ENCODE data around the gene SLC16A14. TPM values are rescaled to one million over a fixed set of nuclear protein-coding genes. Genes with fewer than 3 reads are reported as not detected.

SLC16A14 gene
- total RNA-seq, 1 experiment from 2014 or later: 3.2 TPM

DNA sequence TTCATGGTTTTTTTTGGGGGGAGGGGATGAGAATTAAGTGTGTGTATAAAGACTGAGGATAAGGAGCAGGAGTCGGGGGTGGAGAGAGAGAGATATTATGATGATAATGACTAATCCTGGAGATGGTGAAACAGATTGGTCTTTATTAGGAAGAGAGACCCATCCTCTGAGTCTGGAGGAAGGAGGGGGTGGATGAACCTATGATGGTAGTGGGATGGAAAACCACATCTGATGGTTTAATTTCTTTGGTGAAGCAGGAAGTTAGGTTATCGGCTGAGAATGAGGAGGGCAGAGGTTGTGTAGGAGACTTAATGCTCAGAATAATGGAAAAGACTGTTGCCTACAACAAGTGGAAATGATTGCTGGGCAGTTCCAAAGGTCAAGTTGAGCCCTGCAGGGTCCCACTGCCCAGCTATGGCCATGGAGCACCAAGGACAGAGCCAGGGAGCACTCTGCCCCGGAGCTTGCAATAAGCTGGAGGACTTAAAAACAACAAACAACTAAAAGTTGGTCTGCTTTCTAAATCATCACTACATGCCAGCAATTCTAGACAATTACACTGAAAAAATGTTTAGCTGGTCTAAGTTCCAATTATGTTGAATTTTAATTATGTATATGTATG, 7.9 kb downstream of the SLC16A14 start:
- Histone ChIP-seq H3K27me3 (ENCODE audit: control insufficient read depth, insufficient read depth, low read length) (no peaks in the 10 kb centered on the region), H3K9me3 (ENCODE audit: control insufficient read depth, insufficient read depth, low read depth, low read length) (no peaks in the 10 kb centered on the region), H3K27ac (ENCODE audit: low read length) (no peak overlapping the region), H3K36me3 (ENCODE audit: control insufficient read depth, insufficient read depth, low read length) (no peaks in the 10 kb centered on the region), H3K4me1 (ENCODE audit: control insufficient read depth, insufficient read depth, low read length) (no peaks in the 10 kb centered on the region), H3K4me3 (ENCODE audit: low read depth in 2 of 2, low read length in 2 of 2) (no peak overlapping the region)
- TF ChIP-seq, protein P1, sequence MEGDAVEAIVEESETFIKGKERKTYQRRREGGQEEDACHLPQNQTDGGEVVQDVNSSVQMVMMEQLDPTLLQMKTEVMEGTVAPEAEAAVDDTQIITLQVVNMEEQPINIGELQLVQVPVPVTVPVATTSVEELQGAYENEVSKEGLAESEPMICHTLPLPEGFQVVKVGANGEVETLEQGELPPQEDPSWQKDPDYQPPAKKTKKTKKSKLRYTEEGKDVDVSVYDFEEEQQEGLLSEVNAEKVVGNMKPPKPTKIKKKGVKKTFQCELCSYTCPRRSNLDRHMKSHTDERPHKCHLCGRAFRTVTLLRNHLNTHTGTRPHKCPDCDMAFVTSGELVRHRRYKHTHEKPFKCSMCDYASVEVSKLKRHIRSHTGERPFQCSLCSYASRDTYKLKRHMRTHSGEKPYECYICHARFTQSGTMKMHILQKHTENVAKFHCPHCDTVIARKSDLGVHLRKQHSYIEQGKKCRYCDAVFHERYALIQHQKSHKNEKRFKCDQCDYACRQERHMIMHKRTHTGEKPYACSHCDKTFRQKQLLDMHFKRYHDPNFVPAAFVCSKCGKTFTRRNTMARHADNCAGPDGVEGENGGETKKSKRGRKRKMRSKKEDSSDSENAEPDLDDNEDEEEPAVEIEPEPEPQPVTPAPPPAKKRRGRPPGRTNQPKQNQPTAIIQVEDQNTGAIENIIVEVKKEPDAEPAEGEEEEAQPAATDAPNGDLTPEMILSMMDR (IDR thresholded peaks at IDR 0.05): no peak
- TF ChIP-seq, protein P2, sequence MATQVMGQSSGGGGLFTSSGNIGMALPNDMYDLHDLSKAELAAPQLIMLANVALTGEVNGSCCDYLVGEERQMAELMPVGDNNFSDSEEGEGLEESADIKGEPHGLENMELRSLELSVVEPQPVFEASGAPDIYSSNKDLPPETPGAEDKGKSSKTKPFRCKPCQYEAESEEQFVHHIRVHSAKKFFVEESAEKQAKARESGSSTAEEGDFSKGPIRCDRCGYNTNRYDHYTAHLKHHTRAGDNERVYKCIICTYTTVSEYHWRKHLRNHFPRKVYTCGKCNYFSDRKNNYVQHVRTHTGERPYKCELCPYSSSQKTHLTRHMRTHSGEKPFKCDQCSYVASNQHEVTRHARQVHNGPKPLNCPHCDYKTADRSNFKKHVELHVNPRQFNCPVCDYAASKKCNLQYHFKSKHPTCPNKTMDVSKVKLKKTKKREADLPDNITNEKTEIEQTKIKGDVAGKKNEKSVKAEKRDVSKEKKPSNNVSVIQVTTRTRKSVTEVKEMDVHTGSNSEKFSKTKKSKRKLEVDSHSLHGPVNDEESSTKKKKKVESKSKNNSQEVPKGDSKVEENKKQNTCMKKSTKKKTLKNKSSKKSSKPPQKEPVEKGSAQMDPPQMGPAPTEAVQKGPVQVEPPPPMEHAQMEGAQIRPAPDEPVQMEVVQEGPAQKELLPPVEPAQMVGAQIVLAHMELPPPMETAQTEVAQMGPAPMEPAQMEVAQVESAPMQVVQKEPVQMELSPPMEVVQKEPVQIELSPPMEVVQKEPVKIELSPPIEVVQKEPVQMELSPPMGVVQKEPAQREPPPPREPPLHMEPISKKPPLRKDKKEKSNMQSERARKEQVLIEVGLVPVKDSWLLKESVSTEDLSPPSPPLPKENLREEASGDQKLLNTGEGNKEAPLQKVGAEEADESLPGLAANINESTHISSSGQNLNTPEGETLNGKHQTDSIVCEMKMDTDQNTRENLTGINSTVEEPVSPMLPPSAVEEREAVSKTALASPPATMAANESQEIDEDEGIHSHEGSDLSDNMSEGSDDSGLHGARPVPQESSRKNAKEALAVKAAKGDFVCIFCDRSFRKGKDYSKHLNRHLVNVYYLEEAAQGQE (IDR thresholded peaks at IDR 0.05; ENCODE audit: insufficient read depth in 1 of 2, low read depth in 2 of 2, low read length in 1 of 2): no peak
- no peak for TF ChIP-seq POLR2AphosphoS5 (IDR thresholded peaks at IDR 0.05; ENCODE audit: low read depth, low read length)
- TF ChIP-seq TCF7L2 (IDR thresholded peaks at IDR 0.05; ENCODE audit: low read depth, low read length): no peak
- TF ChIP-seq SIN3A (IDR thresholded peaks at IDR 0.05; ENCODE audit: borderline replicate concordance, insufficient read depth, low read depth, low read length): no peak
- no TSS peak for BruUV-seq (replicated peaks)
- no peak for DNase-seq (ENCODE audit: low read depth, low spot score)
- POLR2A ChIA-PET: no interaction called here
- intact Hi-C loops (cut with micrococcal nuclease; ENCODE audit: unreplicated experiment) (no loop called here), in situ Hi-C loops (cut with HindIII; ENCODE audit: low pct_unique_long_range_greater_than_20kb, low sequenced_read_pairs) (no loop called here)
- no peak for ATAC-seq
- CTCF ChIA-PET: no interaction called here

DNA sequence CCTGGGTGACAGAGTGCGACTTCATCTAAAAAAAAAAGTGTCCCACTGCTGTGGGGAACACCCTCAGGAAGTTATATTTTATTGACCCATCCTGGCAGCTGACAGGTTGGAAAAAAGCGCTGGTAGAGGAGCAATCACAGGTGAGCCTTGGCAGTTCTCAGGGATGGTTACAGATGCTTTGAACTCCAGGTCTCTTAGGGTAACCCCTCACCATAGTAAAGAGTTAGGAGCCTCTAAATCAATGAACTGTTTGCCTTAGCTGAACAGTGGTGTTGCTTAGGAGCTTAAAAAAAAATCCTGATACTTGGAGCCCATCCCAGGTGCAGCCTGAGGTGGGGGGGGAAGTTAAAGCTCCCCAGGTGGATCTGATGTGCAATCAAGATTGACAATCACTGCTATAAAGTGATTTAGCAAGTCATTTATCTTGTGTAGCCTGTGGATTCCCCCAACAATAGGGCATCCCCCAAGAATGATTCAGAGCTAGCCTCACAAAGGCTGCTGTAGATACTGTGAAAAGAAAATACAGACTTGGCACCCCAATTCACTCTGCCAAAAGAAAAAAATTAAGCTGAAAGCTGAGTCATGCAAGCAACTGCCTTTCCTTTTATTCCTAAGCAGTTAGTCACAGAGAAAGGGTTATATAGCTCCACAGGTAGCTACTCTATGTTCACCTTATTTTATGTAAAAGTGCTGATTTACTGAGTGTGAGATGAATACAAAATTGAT, 14.8 kb downstream of the SLC16A14 start:
- intact Hi-C loops (cut with micrococcal nuclease; ENCODE audit: unreplicated experiment) (no loop called here), in situ Hi-C loops (cut with HindIII; ENCODE audit: low pct_unique_long_range_greater_than_20kb, low sequenced_read_pairs) (no loop called here)
- H3K27ac ChIP-seq (ENCODE audit: low read length): no peak overlapping the region
- no peak overlapping the region for H3K4me3 ChIP-seq (ENCODE audit: low read depth in 2 of 2, low read length in 2 of 2)
- peaks cover 5% of the 10 kb centered on the region; the same call in 1 of the 2 replicates for H3K4me1 ChIP-seq (ENCODE audit: control insufficient read depth, insufficient read depth, low read length)
- POLR2A ChIA-PET: interaction anchor here (0.6 kb wide), 1 partner anchor 466 kb away, joined by 3 read pairs; no protein-coding TSS in a partner anchor
- CTCF ChIA-PET: interaction anchor here (0.6 to 1.2 kb wide), 2 partner anchors 12 to 13 kb away, joined by 7 to 9 read pairs; no protein-coding TSS in a partner anchor
- H3K9me3 ChIP-seq (ENCODE audit: control insufficient read depth, insufficient read depth, low read depth, low read length): no peaks in the 10 kb centered on the region
- TF ChIP-seq POLR2AphosphoS5 (IDR thresholded peaks at IDR 0.05; ENCODE audit: low read depth, low read length): no peak
- TF ChIP-seq, protein P2 (IDR thresholded peaks at IDR 0.05; ENCODE audit: insufficient read depth in 1 of 2, low read depth in 2 of 2, low read length in 1 of 2): no peak
- TF ChIP-seq TCF7L2 (IDR thresholded peaks at IDR 0.05; ENCODE audit: low read depth, low read length): no peak
- TF ChIP-seq, protein P1 (IDR thresholded peaks at IDR 0.05): no peak
- no peak for TF ChIP-seq SIN3A (IDR thresholded peaks at IDR 0.05; ENCODE audit: borderline replicate concordance, insufficient read depth, low read depth, low read length)
- ATAC-seq (peak; percentile 60), DNase-seq (ENCODE audit: low read depth, low spot score) (no peak)
- H3K27me3 ChIP-seq (ENCODE audit: control insufficient read depth, insufficient read depth, low read length): no peaks in the 10 kb centered on the region
- no TSS peak for BruUV-seq (replicated peaks)
- no peaks in the 10 kb centered on the region for H3K36me3 ChIP-seq (ENCODE audit: control insufficient read depth, insufficient read depth, low read length)
